GM21576 (cell line): ENCODE measurements around the gene TAC4.

ENCODE experiments used
- ATAC-seq: cut with Tn5 transposase; IDR thresholded peaks from one replicate; pipeline ENCODE4 v1.9.1; 2021; ENCODE audit warnings: mild to moderate bottlenecking, moderate library complexity; ENCODE audit not compliant: unreplicated experiment

TAC4 gene

GRCh38 chr17:49848019-49848473 lies at the start of gene TAC4:
Gene TAC4, minus strand, starts transcription at chr17:49848069. Its CDS starts 52 bp downstream, at chr17:49848017.
- ATAC-seq, result no peak

GRCh38 chr17:49896860-49897259 lies 49.0 kb upstream of the TAC4 start:
- ATAC-seq, result no peak

- no peak for ATAC-seq
Measured at GRCh38 chr17:49896222-49896621, 48.4 kb upstream of the TAC4 start.

- ATAC-seq, result no peak
Measured at GRCh38 chr17:49895812-49896211, 47.9 kb upstream of the TAC4 start.

- ATAC-seq, result no peak
Measured at GRCh38 chr17:49894761-49895160, 46.9 kb upstream of the TAC4 start.

- no peak for ATAC-seq
Measured at GRCh38 chr17:49891694-49892389, 44.0 kb upstream of the TAC4 start.

GRCh38 chr17:49891271-49891670 lies 43.4 kb upstream of the TAC4 start:
- ATAC-seq, result no peak

- no peak for ATAC-seq
Measured at GRCh38 chr17:49890852-49891251, 43.0 kb upstream of the TAC4 start.

GRCh38 chr17:49890077-49890821 lies 42.4 kb upstream of the TAC4 start:
- no peak for ATAC-seq

GRCh38 chr17:49889500-49889899 lies 41.6 kb upstream of the TAC4 start:
- ATAC-seq, result no peak

GRCh38 chr17:49887744-49888360 lies 40.0 kb upstream of the TAC4 start:
- no peak for ATAC-seq

- ATAC-seq, result no peak
Measured at GRCh38 chr17:49887086-49887743, 39.3 kb upstream of the TAC4 start.

- ATAC-seq, result no peak
Measured at GRCh38 chr17:49886036-49886435, 38.2 kb upstream of the TAC4 start.

- ATAC-seq, result no peak
Measured at GRCh38 chr17:49882434-49882833, 34.6 kb upstream of the TAC4 start.

- ATAC-seq, result no peak
Measured at GRCh38 chr17:49881054-49881402, 33.2 kb upstream of the TAC4 start.

GRCh38 chr17:49880291-49881053 lies 32.6 kb upstream of the TAC4 start:
- ATAC-seq, result no peak

- no peak for ATAC-seq
Measured at GRCh38 chr17:49878931-49879904, 31.3 kb upstream of the TAC4 start.

- ATAC-seq, result no peak
Measured at GRCh38 chr17:49875685-49876084, 27.8 kb upstream of the TAC4 start.

- no peak for ATAC-seq
Measured at GRCh38 chr17:49874911-49875310, 27.0 kb upstream of the TAC4 start.

GRCh38 chr17:49873926-49874325 lies 26.1 kb upstream of the TAC4 start:
- no peak for ATAC-seq
